ENCODE measurements around the gene FLOT1. TPM values are rescaled to one million over a fixed set of nuclear protein-coding genes. Genes with fewer than 3 reads are reported as not detected.

The FLOT1 gene
- 105 and 120 TPM in 2 replicates for total RNA-seq

- no peak for DNase-seq (ENCODE audit: extremely low read depth, low read depth, low spot score)
Measured at GRCh38 chr6:30742316-30743098, at the start of gene FLOT1. FLOT1 (minus strand) TSS chr6:30742687; CDS start chr6:30742189, 498 bp downstream.

GRCh38 chr6:30790724-30791383, 48.4 kb upstream of the FLOT1 start:
- no peak for DNase-seq (ENCODE audit: extremely low read depth, low read depth, low spot score)

GRCh38 chr6:30789606-30790005, 47.1 kb upstream of the FLOT1 start:
- DNase-seq (ENCODE audit: extremely low read depth, low read depth, low spot score), result no peak

DNA sequence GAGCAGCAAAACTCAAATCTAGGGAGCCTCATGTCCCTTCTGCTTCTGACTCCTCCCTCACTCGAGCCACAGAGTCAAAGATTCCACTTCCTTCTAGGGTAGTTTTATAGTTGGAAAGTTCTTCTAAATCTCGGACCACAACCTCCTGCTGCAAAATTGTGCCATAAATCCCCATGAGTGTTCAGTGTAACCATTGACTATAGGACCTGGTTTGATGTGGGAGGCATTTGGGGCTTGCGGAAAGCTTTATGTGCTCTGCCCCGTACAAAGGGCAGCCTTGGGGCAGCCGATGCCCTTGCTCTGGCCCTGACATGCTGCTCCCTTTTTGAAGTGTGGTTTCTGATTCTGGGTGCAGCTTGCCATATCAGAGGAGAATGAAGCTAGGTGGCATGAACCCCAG, 45.5 kb upstream of the FLOT1 start:
- DNase-seq (ENCODE audit: extremely low read depth, low read depth, low spot score), result no peak

- DNase-seq (ENCODE audit: extremely low read depth, low read depth, low spot score), result no peak
Measured at GRCh38 chr6:30782425-30783014, 40.0 kb upstream of the FLOT1 start.

GRCh38 chr6:30781743-30782424, 39.4 kb upstream of the FLOT1 start:
- no peak for DNase-seq (ENCODE audit: extremely low read depth, low read depth, low spot score)

- no peak for DNase-seq (ENCODE audit: extremely low read depth, low read depth, low spot score)
Measured at GRCh38 chr6:30781395-30781742, 38.9 kb upstream of the FLOT1 start.

- DNase-seq (ENCODE audit: extremely low read depth, low read depth, low spot score), result no peak
Measured at GRCh38 chr6:30780642-30780920, 38.1 kb upstream of the FLOT1 start.

GRCh38 chr6:30779850-30780641, 37.6 kb upstream of the FLOT1 start:
- no peak for DNase-seq (ENCODE audit: extremely low read depth, low read depth, low spot score)

DNA sequence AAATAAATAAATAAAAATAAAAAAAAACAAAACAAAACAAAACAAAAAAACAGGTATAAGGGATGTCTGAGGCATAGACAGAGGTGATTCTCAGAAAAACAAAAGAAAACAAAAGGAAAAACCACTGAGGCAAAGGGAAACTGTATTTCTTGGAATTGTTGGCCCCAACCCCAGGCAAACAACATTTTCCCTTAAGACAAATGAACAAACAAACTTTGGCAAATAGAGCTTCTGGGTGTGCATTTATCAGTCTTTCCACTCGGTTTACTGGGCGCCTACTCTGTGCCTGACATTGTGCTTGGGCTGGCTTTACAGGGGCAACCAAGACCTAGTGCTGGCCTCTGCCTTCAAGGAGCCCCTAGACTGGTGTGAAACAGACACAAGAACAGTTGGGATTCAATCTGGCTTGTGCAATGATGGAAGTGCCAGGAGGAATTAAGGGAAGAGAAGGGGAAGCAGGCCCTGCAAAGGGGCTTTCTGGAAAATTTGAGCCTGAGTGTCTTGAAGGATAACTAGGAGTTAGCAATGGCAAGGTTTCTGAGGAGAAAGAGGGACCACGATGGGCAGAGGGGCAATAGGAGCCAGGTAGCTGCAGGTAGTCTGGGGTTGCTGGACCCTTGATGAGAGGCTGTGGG, 35.6 kb upstream of the FLOT1 start:
- DNase-seq (ENCODE audit: extremely low read depth, low read depth, low spot score), result no peak

DNA sequence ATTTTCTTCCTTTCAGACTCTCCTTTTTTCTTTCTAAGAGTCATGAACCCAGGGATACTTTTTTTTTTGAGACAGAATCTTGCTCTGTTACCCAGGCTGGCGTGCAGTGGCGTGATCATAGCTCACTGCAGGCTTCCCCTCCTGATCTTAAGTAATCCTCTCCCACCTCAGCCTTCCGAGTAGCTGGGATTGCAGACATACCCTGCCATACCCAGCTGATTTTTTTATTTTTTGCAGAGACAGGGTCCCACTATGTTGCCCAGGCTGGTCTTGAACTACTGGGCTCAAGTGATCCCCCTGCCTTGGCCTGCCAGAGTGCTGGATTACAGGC, 34.6 kb upstream of the FLOT1 start:
- no peak for DNase-seq (ENCODE audit: extremely low read depth, low read depth, low spot score)

GRCh38 chr6:30776390-30777154, 34.1 kb upstream of the FLOT1 start:
- DNase-seq (ENCODE audit: extremely low read depth, low read depth, low spot score), result no peak

- DNase-seq (ENCODE audit: extremely low read depth, low read depth, low spot score), result no peak
Measured at GRCh38 chr6:30775104-30775503, 32.6 kb upstream of the FLOT1 start.

- DNase-seq (ENCODE audit: extremely low read depth, low read depth, low spot score), result no peak
Measured at GRCh38 chr6:30774701-30775100, 32.2 kb upstream of the FLOT1 start.

- DNase-seq (ENCODE audit: extremely low read depth, low read depth, low spot score), result no peak
Measured at GRCh38 chr6:30770592-30770991, 28.1 kb upstream of the FLOT1 start.

- DNase-seq (ENCODE audit: extremely low read depth, low read depth, low spot score), result no peak
Measured at GRCh38 chr6:30769853-30770524, 27.5 kb upstream of the FLOT1 start.

GRCh38 chr6:30769088-30769852, 26.8 kb upstream of the FLOT1 start:
- no peak for DNase-seq (ENCODE audit: extremely low read depth, low read depth, low spot score)

DNA sequence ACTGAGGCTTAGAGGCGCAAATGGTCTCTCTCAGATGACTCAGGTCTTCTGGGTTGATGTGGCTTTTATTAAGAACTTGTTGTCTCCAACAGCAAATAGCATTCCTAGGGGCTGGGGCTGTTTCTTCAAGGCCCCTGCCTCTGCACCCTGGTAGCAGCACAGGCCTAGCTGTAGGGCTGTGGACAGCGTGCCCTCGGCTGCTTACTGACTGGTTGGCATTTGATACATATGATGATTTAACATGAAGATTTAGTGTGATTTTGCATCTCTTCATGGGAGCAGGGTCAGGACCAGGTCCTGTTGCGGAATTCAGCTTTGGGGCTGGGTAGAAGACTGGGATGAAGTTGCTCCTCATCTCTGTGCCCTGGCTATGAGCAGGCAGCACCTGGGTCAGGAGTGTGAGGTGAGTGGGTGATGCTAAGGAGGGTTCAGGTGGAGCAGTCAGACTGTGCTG, 26.2 kb upstream of the FLOT1 start:
- no peak for DNase-seq (ENCODE audit: extremely low read depth, low read depth, low spot score)

- no peak for DNase-seq (ENCODE audit: extremely low read depth, low read depth, low spot score)
Measured at GRCh38 chr6:30767944-30768301, 25.4 kb upstream of the FLOT1 start.
